IMR-90 (cell line): Measurements from ENCODE around the gene GFY. TPM values are rescaled to one million over a fixed set of nuclear protein-coding genes. Genes with fewer than 3 reads are reported as not detected.

ENCODE experiments used
- ATAC-seq: fragments of 200-7000 bp; cut with Tn5 transposase; 2 replicates; pipeline ENCODE4 v1.9.1; 2020; ENCODE audit warnings: low read depth, mild to moderate bottlenecking, moderate library complexity
- BruUV-seq: library from RNA; stranded (reverse); fragments of 400-500 nt; replicated peaks from 2 replicates; lab custom pipeline; 2021; lab: Mats Ljungman, UMichigan
- CTCF ChIA-PET: fragments of 300-600 bp; formaldehyde crosslinking; extraction: SDS; loops from one replicate; lab custom pipeline; 2021; ENCODE audit warnings: antibody characterized with exemption; lab: Yijun Ruan, JAX
- POLR2A ChIA-PET: fragments of 300-600 bp; sonication (Branson Sonifier 250); formaldehyde crosslinking; loops from one replicate; lab custom pipeline; 2022; ENCODE audit warnings: antibody characterized with exemption; ENCODE audit not compliant: unreplicated experiment; lab: Charles Lee
- DNase-seq: peaks from one replicate; pipeline ENCODE4 v3.0.0; 2013
- H2AFZ ChIP-seq: replicated peaks from 2 replicates; pipeline ENCODE3; 2013; ENCODE audit warnings: low read length, mild to moderate bottlenecking; ENCODE audit not compliant: poor library complexity
- H2AK5ac ChIP-seq: 2 replicates; pipeline ENCODE4 v1.6.1; 2013; ENCODE audit warnings: low read depth, low read length, inconsistent platforms
- H2AK9ac ChIP-seq: replicated peaks from 2 replicates; pipeline ENCODE3; 2013; ENCODE audit warnings: mild to moderate bottlenecking, low read depth, low read length, moderate library complexity; ENCODE audit not compliant: poor library complexity
- H2BK120ac ChIP-seq: 2 replicates; pipeline ENCODE4 v1.6.1; 2013; ENCODE audit warnings: low read depth, low read length, inconsistent platforms
- H2BK15ac ChIP-seq: 3 replicates; pipeline ENCODE4 v1.6.1; 2013; ENCODE audit warnings: low read depth, low read length, inconsistent platforms
- H2BK20ac ChIP-seq: 2 replicates; pipeline ENCODE4 v1.6.1; 2013; ENCODE audit warnings: low read depth, mild to moderate bottlenecking, inconsistent platforms, low read length, moderate library complexity
- H2BK5ac ChIP-seq: 2 replicates; pipeline ENCODE4 v1.6.1; 2013; ENCODE audit warnings: mild to moderate bottlenecking, low read depth, low read length, inconsistent platforms; ENCODE audit not compliant: poor library complexity, severe bottlenecking
- H3K14ac ChIP-seq: replicated peaks from 2 replicates; pipeline ENCODE4 v1.6.1; 2013; ENCODE audit warnings: low read depth, low read length, inconsistent platforms
- H3K18ac ChIP-seq: 2 replicates; pipeline ENCODE4 v1.6.1; 2013; ENCODE audit warnings: low read depth, low read length, control low read depth
- H3K23ac ChIP-seq: 2 replicates; pipeline ENCODE4 v1.6.1; 2013; ENCODE audit warnings: low read depth, low read length, inconsistent platforms
- H3K27ac ChIP-seq: 2 replicates; pipeline ENCODE4 v1.5.1; 2013; ENCODE audit warnings: mild to moderate bottlenecking, control low read depth, low read length; ENCODE audit not compliant: insufficient read depth
- H3K27me3 ChIP-seq: 2 replicates; pipeline ENCODE4 v1.6.1; 2013; ENCODE audit warnings: low read length; ENCODE audit not compliant: control insufficient read depth, insufficient read depth
- H3K36me3 ChIP-seq: 2 replicates; pipeline ENCODE4 v1.6.1; 2013; ENCODE audit warnings: low read length, mixed read lengths; ENCODE audit not compliant: control insufficient read depth, insufficient read depth
- H3K4ac ChIP-seq: 2 replicates; pipeline ENCODE4 v1.6.1; 2013; ENCODE audit warnings: low read depth, low read length, inconsistent platforms
- H3K4me1 ChIP-seq: 2 replicates; pipeline ENCODE4 v1.6.1; 2013; ENCODE audit warnings: low read length, mixed read lengths; ENCODE audit not compliant: control insufficient read depth, insufficient read depth
- H3K4me2 ChIP-seq: 2 replicates; pipeline ENCODE4 v1.6.1; 2013; ENCODE audit warnings: low read depth, mild to moderate bottlenecking, control low read depth, low read length, moderate library complexity
- H3K4me3 ChIP-seq: 2 replicates; pipeline ENCODE4 v1.5.1; 2013; ENCODE audit warnings: low read depth, mild to moderate bottlenecking, control low read depth, low read length, moderate library complexity; ENCODE audit not compliant: insufficient read depth
- H3K56ac ChIP-seq: 2 replicates; pipeline ENCODE4 v1.6.1; 2013; ENCODE audit warnings: low read length, inconsistent platforms; ENCODE audit not compliant: insufficient read depth; ENCODE audit errors: extremely low read depth
- H3K79me1 ChIP-seq, 2 experiments: 2 replicates each; pipeline ENCODE4 v1.6.1; 2013; ENCODE audit warnings: low read length in 2 of 2, inconsistent platforms in 1 of 2, low read depth in 1 of 2
- H3K9ac ChIP-seq: 2 replicates; pipeline ENCODE4 v1.6.1; 2013; ENCODE audit warnings: low read depth, low read length, control low read depth
- H3K9me1 ChIP-seq: 2 replicates; pipeline ENCODE4 v1.6.1; 2013; ENCODE audit warnings: low read length, inconsistent platforms; ENCODE audit not compliant: insufficient read depth
- H3K9me3 ChIP-seq: 2 replicates; pipeline ENCODE4 v1.6.1; 2013; ENCODE audit warnings: low read length; ENCODE audit not compliant: control insufficient read depth, insufficient read depth
- H4K20me1 ChIP-seq: 2 replicates; pipeline ENCODE4 v1.6.1; 2013; ENCODE audit warnings: low read length, inconsistent platforms; ENCODE audit not compliant: insufficient read depth
- H4K5ac ChIP-seq: 2 replicates; pipeline ENCODE4 v1.6.1; 2013; ENCODE audit warnings: mild to moderate bottlenecking, low read depth, low read length, control low read depth
- H4K8ac ChIP-seq, 2 experiments: 2 replicates each; pipeline ENCODE4 v1.6.1; 2013; ENCODE audit warnings: low read depth in 2 of 2, low read length in 2 of 2, control low read depth in 1 of 2, inconsistent platforms in 1 of 2
- H4K91ac ChIP-seq: 2 replicates; pipeline ENCODE4 v1.6.1; 2013; ENCODE audit warnings: low read depth, low read length, inconsistent platforms; ENCODE audit not compliant: insufficient read depth
- CEBPB ChIP-seq: IDR thresholded peaks from 2 replicates; pipeline ENCODE4 v1.6.1; 2012; ENCODE audit warnings: low read depth, low read length, improper control_type of control experiment
- CTCF ChIP-seq: conservative IDR thresholded peaks from 2 replicates; pipeline ENCODE4 v1.5.1; 2012; ENCODE audit warnings: mild to moderate bottlenecking, low read depth, low read length, improper control_type of control experiment
- NFE2L2 ChIP-seq: fragments of 150-350 bp; IDR thresholded peaks from 2 replicates; pipeline ENCODE4 v1.6.1; 2016; ENCODE audit warnings: low read depth, mild to moderate bottlenecking, low read length
- RAD21 ChIP-seq: IDR thresholded peaks from 2 replicates; pipeline ENCODE4 v1.6.1; 2012; ENCODE audit warnings: low read length, improper control_type of control experiment
- WGBS, 2 experiments: methylation state at CpG; one replicate each; pipeline versions ENCODE4 v1.1.5 to v1.1.7; 2013; ENCODE audit warnings: missing lambda C conversion rate in 2 of 2; ENCODE audit not compliant: insufficient read length in 1 of 2; ENCODE audit errors: extremely low coverage in 2 of 2; 5-methylcytosine and 5-hydroxymethylcytosine counted together
- dilution Hi-C: fragments of 300-500 bp; cut with HindIII; formaldehyde crosslinking; loops from one replicate; pipeline ENCODE4 v1.14.3; 2018; ENCODE audit warnings: low sequenced_read_pairs; ENCODE audit not compliant: unreplicated experiment
- in situ Hi-C: fragments of 300-500 bp; cut with MboI; formaldehyde crosslinking; loops from 3 replicates; pipeline ENCODE4 v1.14.3; 2019; ENCODE audit warnings: low sequenced_read_pairs, inconsistent platforms, mixed read lengths
- intact Hi-C: fragments of 100-400 bp; cut with micrococcal nuclease; formaldehyde crosslinking; loops from 2 replicates; pipeline ENCODE4 v1.10.0; 2022
- polyA plus RNA-seq, 3 experiments: library from polyadenylated mRNA; depleted of rRNA; stranded (reverse); fragments of >200 nt; gene quantifications; 2 replicates each; pipeline ENCODE4 v1.2.3, GENCODE V29; 2012; ENCODE audit warnings: low replicate concordance in 1 of 3
- total RNA-seq: library from RNA; depleted of rRNA; stranded (reverse); fragments of >200 nt; gene quantifications from 2 replicates; pipeline ENCODE4 v1.2.3, GENCODE V29; 2012

Gene GFY
- total and polyA plus RNA-seq, 2 of the 4 experiments (the other 2 are of a cell fraction) = not detected

- BruUV-seq = no TSS peak
- no peak for DNase-seq
- dilution Hi-C loops (no loop called here), intact Hi-C loops (no loop called here), in situ Hi-C loops (loop anchor here (10.0 kb wide), 1 partner anchor 166 kb away; no protein-coding TSS in a partner anchor)
- no peak overlapping the region for H2BK15ac ChIP-seq
- H3K27ac ChIP-seq = no peak overlapping the region
- peaks cover 95% of the 10 kb centered on the region for H3K27me3 ChIP-seq
- no peak overlapping the region for H3K18ac ChIP-seq
- POLR2A ChIA-PET = interaction anchor here (0.7 kb wide), 1 partner anchor 21 kb away, joined by 6 read pairs; no protein-coding TSS in a partner anchor
- H4K20me1 ChIP-seq = no peaks in the 10 kb centered on the region
- WGBS, 2 experiments = 67% methylated on average over 20 of the region's 28 CpGs; no CpG with 5 or more reads in 1 of the 2 experiments
- no peak overlapping the region for H3K56ac ChIP-seq
- no peak overlapping the region for H4K8ac ChIP-seq
- H3K9me1 ChIP-seq = no peaks in the 10 kb centered on the region
- H4K5ac ChIP-seq = no peak overlapping the region
- H3K4me2 ChIP-seq = no peak overlapping the region
- no peak overlapping the region for H3K4ac ChIP-seq
- no peak overlapping the region for H3K9ac ChIP-seq
- no peak overlapping the region for H3K4me3 ChIP-seq
- H3K79me1 ChIP-seq = no peaks in the 10 kb centered on the region
- H2BK20ac ChIP-seq = no peak overlapping the region
- no peak overlapping the region for H3K23ac ChIP-seq
- H4K91ac ChIP-seq = no peak overlapping the region
- H2BK5ac ChIP-seq = no peak overlapping the region
- no peak for ATAC-seq
- no peak overlapping the region for H2AK9ac ChIP-seq
- CTCF ChIA-PET = no interaction called here
- H3K36me3 ChIP-seq = no peaks in the 10 kb centered on the region
- no peak overlapping the region for H2BK120ac ChIP-seq
- no peak overlapping the region for H2AK5ac ChIP-seq
- H3K4me1 ChIP-seq = no peaks in the 10 kb centered on the region
- H3K14ac ChIP-seq = no peak overlapping the region
- no peak for TF ChIP-seq NFE2L2
- TF ChIP-seq CEBPB = no peak
- peak; percentile 17; the same call in 1 of the 2 replicates for TF ChIP-seq CTCF
- TF ChIP-seq RAD21 = 0 out of 2 replicates have a peak, but pooled peaks have one; percentile 10
- peak overlapping the region; percentile 75 for H2AFZ ChIP-seq
- H3K9me3 ChIP-seq = peaks cover 18% of the 10 kb centered on the region
Measured at GRCh38 chr19:49430678-49431329, 5.6 kb downstream of the GFY start.
